HepG2 (cell line): ENCODE data around the gene SRRM2. TPM values are rescaled to one million over a fixed set of nuclear protein-coding genes. Genes with fewer than 3 reads are reported as not detected.

Source experiments
- ATAC-seq: fragments of 200-7000 bp; cut with Tn5 transposase; 3 replicates; pipeline ENCODE4 v1.9.1; 2020; ENCODE audit warnings: mild to moderate bottlenecking, moderate library complexity
- BruUV-seq: library from RNA; stranded (reverse); fragments of 400-500 nt; replicated peaks from 2 replicates; lab custom pipeline; 2021; lab: Mats Ljungman, UMichigan
- CTCF ChIA-PET: fragments of 300-600 bp; formaldehyde crosslinking; extraction: SDS; loops from one replicate; lab custom pipeline; 2021; ENCODE audit warnings: low total read pairs, inconsistent platforms, low intra/inter-chr PET ratio; lab: Yijun Ruan, JAX
- POLR2A ChIA-PET: fragments of 350-600 bp; sonication (Branson Sonifier 250); formaldehyde crosslinking; loops from one replicate; lab custom pipeline; 2020; ENCODE audit warnings: antibody characterized with exemption, inconsistent platforms; lab: Yijun Ruan, JAX
- DNase-seq: peaks from one replicate; pipeline ENCODE4 v3.0.0-alpha.2; 2015; ENCODE audit warnings: low spot score
- FAIRE-seq: peaks from 3 replicates; lab custom pipeline; 2011; peaks lifted over from hg19 to GRCh38; lab: Jason Lieb, UNC
- H2AFZ ChIP-seq: one replicate; pipeline ENCODE4 v1.6.1; 2011; ENCODE audit warnings: low read length, inconsistent platforms
- H3K27ac ChIP-seq: fragments of 300-600 bp; 3 replicates; pipeline ENCODE4 v1.8.0; 2011; ENCODE audit warnings: mixed run types, mild to moderate bottlenecking, mixed read lengths, low read length, inconsistent platforms; ENCODE audit not compliant: insufficient read depth; ENCODE audit errors: extremely low read length
- H3K27me3 ChIP-seq, 2 experiments: fragments of 200-600 bp in 1 of 2; 2 replicates in 1 of 2; 3 replicates in 1 of 2; pipeline versions ENCODE4 v1.6.0 to v1.8.0; 2011; ENCODE audit warnings: low read length in 2 of 2, mild to moderate bottlenecking in 2 of 2, moderate library complexity in 2 of 2, inconsistent platforms in 1 of 2; ENCODE audit not compliant: insufficient read depth in 2 of 2, control insufficient read depth in 1 of 2
- H3K36me3 ChIP-seq, 2 experiments: fragments of 200-600 bp in 1 of 2; replicated peaks in 1 of 2; 2 replicates in 1 of 2; 3 replicates in 1 of 2; pipeline versions ENCODE4 v1.5.1 to v1.8.0; 2011; ENCODE audit warnings: low read length in 2 of 2, inconsistent platforms in 1 of 2; ENCODE audit not compliant: insufficient read depth in 2 of 2, control insufficient read depth in 1 of 2
- H3K4me1 ChIP-seq: 2 replicates; pipeline ENCODE4 v1.5.1; 2012; ENCODE audit warnings: low read length, inconsistent platforms; ENCODE audit not compliant: insufficient read depth
- H3K4me2 ChIP-seq: 2 replicates; pipeline ENCODE4 v1.6.0; 2011; ENCODE audit warnings: low read depth, low read length, inconsistent platforms
- H3K4me3 ChIP-seq, 3 experiments: fragments of 200-600 bp in 1 of 3; sonication (generic), shearing (Covaris generic) in 1 of 3; replicated peaks in 1 of 3; 2 replicates each; pipeline ENCODE4 v1.5.1; 2011 to 2016; ENCODE audit warnings: low read length in 3 of 3, inconsistent platforms in 2 of 3, low read depth in 2 of 3, mild to moderate bottlenecking in 2 of 3, control low read depth in 1 of 3, mixed read lengths in 1 of 3; ENCODE audit not compliant: insufficient read depth in 1 of 3
- H3K79me2 ChIP-seq: one replicate; pipeline ENCODE4 v1.6.1; 2011; ENCODE audit warnings: low read length, inconsistent platforms; ENCODE audit not compliant: insufficient read depth
- H3K9ac ChIP-seq: 2 replicates; pipeline ENCODE4 v1.6.0; 2011; ENCODE audit warnings: mild to moderate bottlenecking, low read depth, low read length, inconsistent platforms; ENCODE audit not compliant: insufficient read depth
- H3K9me3 ChIP-seq: 2 replicates; pipeline ENCODE4 v1.5.1; 2012; ENCODE audit warnings: mild to moderate bottlenecking, low read length
- H4K20me1 ChIP-seq: 2 replicates; pipeline ENCODE4 v1.6.0; 2011; ENCODE audit warnings: inconsistent platforms, mild to moderate bottlenecking, low read length, moderate library complexity; ENCODE audit not compliant: insufficient read depth
- ETV5 ChIP-seq: IDR thresholded peaks from 2 replicates; pipeline ENCODE4 v1.6.1; 2018; ENCODE audit warnings: missing biosample characterization, missing genetic modification reagents, inconsistent platforms, borderline replicate concordance
- MBNL3 ChIP-seq: fragments of 250-450 bp; sonication (Bioruptor Pico); conservative IDR thresholded peaks from 2 replicates; pipeline ENCODE4 v1.8.0; 2022; ENCODE audit warnings: mild to moderate bottlenecking, inconsistent platforms
- MYC ChIP-seq: sonication (generic); formaldehyde crosslinking; IDR thresholded peaks from 2 replicates; pipeline ENCODE4 v1.9.0; 2021; ENCODE audit warnings: missing genetic modification reagents, borderline replicate concordance
- NR3C1 ChIP-seq: sonication (generic); formaldehyde crosslinking; IDR thresholded peaks from 2 replicates; pipeline ENCODE4 v1.4.0; 2020; ENCODE audit warnings: missing genetic modification reagents
- RARA ChIP-seq: IDR thresholded peaks from 2 replicates; pipeline ENCODE4 v1.6.1; 2016; ENCODE audit warnings: missing genetic modification reagents, missing compliant biosample characterization
- STAG1 ChIP-seq: sonication (generic); formaldehyde crosslinking; IDR thresholded peaks from 2 replicates; pipeline ENCODE4 v1.4.0; 2020; ENCODE audit warnings: missing genetic modification reagents
- ZBTB33 ChIP-seq: sonication (generic); formaldehyde crosslinking; IDR thresholded peaks from 2 replicates; pipeline ENCODE4 v1.4.0; 2020; ENCODE audit warnings: missing genetic modification reagents
- ZNF337 ChIP-seq: sonication (generic); formaldehyde crosslinking; IDR thresholded peaks from 2 replicates; pipeline ENCODE4 v1.5.1; 2020; ENCODE audit warnings: missing genetic modification reagents, low read depth, mild to moderate bottlenecking, borderline replicate concordance
- ZNF547 ChIP-seq: sonication (generic); formaldehyde crosslinking; IDR thresholded peaks from 2 replicates; pipeline ENCODE4 v1.5.1; 2020; ENCODE audit warnings: mild to moderate bottlenecking, missing genetic modification reagents
- ZNF549 ChIP-seq: sonication (generic); formaldehyde crosslinking; IDR thresholded peaks from 2 replicates; pipeline ENCODE4 v1.5.0; 2020; ENCODE audit warnings: missing genetic modification reagents
- ZNF563 ChIP-seq: sonication (generic); formaldehyde crosslinking; IDR thresholded peaks from 2 replicates; pipeline ENCODE4 v1.8.0; 2022; ENCODE audit warnings: mild to moderate bottlenecking, moderate library complexity, missing genetic modification reagents
- ZNF777 ChIP-seq: sonication (generic); formaldehyde crosslinking; IDR thresholded peaks from 2 replicates; pipeline ENCODE4 v1.4.0; 2020; ENCODE audit warnings: missing genetic modification reagents
- ZSCAN22 ChIP-seq: sonication (generic); formaldehyde crosslinking; IDR thresholded peaks from 2 replicates; pipeline ENCODE4 v1.4.0; 2020; ENCODE audit warnings: mild to moderate bottlenecking, missing genetic modification reagents
- ZSCAN30 ChIP-seq: sonication (generic); formaldehyde crosslinking; IDR thresholded peaks from 2 replicates; pipeline ENCODE4 v1.5.0; 2020; ENCODE audit warnings: mild to moderate bottlenecking, missing genetic modification reagents
- WGBS: methylation state at CpG from one replicate; pipeline ENCODE4 v1.1.6; 2017; ENCODE audit warnings: low lambda C conversion rate; 5-methylcytosine and 5-hydroxymethylcytosine counted together
- in situ Hi-C: cut with HindIII; loops from 2 replicates; pipeline ENCODE4 v1.10.0; 2017; ENCODE audit warnings: low pct_unique_long_range_greater_than_20kb; ENCODE audit not compliant: extremely low pct_ligation_motif_present
- intact Hi-C: fragments of 100-400 bp; cut with micrococcal nuclease; formaldehyde crosslinking; loops from one replicate; pipeline ENCODE4 v1.10.0; 2022; ENCODE audit not compliant: unreplicated experiment
- polyA plus RNA-seq, 8 experiments: library from polyadenylated mRNA; depleted of rRNA in 3 of 8; stranded (reverse) in 7 of 8; unstranded in 1 of 8; fragments of >200 nt; fragmentation: Illumina TruSeq in 4 of 8; extraction: Trizol in 4 of 8; gene quantifications; 2 replicates each; pipeline versions ENCODE4 v1.2.1 to v1.2.3, GENCODE V29; 2011 to 2016; ENCODE audit warnings: low read depth in 4 of 8, missing spikeins in 1 of 8, mixed read lengths in 1 of 8; ENCODE audit not compliant: insufficient read depth in 1 of 8
- total RNA-seq, 5 experiments: library from RNA; depleted of rRNA; stranded (reverse); fragments of >200 nt; fragmentation: Illumina TruSeq; extraction: Trizol; gene quantifications; 2 replicates each; pipeline ENCODE4 v1.2.3, GENCODE V29; 2016; ENCODE audit warnings: low read depth in 1 of 5
- TF ChIP-seq, protein P1 (sequence below): IDR thresholded peaks from 2 replicates; pipeline ENCODE4 v1.6.1; 2016; ENCODE audit warnings: mild to moderate bottlenecking
- TF ChIP-seq, protein P2 (sequence below): sonication (generic); formaldehyde crosslinking; IDR thresholded peaks from 2 replicates; pipeline ENCODE4 v1.5.0; 2020; ENCODE audit warnings: mild to moderate bottlenecking, missing genetic modification reagents, moderate library complexity

Gene SRRM2
- total and polyA plus RNA-seq, 2 of the 13 experiments (the other 11 are each of a cell fraction or from before 2014, with no cell fraction given): 50.4 to 112 TPM

GRCh38 chr16:2785101-2785991, 32.9 kb downstream of the SRRM2 start:
- TF ChIP-seq, protein P1, sequence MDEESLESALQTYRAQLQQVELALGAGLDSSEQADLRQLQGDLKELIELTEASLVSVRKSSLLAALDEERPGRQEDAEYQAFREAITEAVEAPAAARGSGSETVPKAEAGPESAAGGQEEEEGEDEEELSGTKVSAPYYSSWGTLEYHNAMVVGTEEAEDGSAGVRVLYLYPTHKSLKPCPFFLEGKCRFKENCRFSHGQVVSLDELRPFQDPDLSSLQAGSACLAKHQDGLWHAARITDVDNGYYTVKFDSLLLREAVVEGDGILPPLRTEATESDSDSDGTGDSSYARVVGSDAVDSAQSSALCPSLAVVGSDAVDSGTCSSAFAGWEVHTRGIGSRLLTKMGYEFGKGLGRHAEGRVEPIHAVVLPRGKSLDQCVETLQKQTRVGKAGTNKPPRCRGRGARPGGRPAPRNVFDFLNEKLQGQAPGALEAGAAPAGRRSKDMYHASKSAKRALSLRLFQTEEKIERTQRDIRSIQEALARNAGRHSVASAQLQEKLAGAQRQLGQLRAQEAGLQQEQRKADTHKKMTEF (CRISPR knock-in tag): no peak
- no peak for TF ChIP-seq MBNL3 (CRISPR knock-in tag)
- no peak for TF ChIP-seq ZNF549 (CRISPR knock-in tag)
- no peak for TF ChIP-seq ZNF547
- no peak for TF ChIP-seq NR3C1
- no peak for TF ChIP-seq ZSCAN30 (CRISPR knock-in tag)
- TF ChIP-seq STAG1: peak; percentile 11; the same call in 1 of the 2 replicates
- TF ChIP-seq MYC: 0 out of 2 replicates have a peak, but pooled peaks have one; percentile 31
- TF ChIP-seq ZNF563 (CRISPR knock-in tag): no peak
- TF ChIP-seq ZNF777 (CRISPR knock-in tag): peak; percentile 11; the same call in 1 of the 2 replicates
- TF ChIP-seq ZBTB33: peak; percentile 98
- TF ChIP-seq RARA (CRISPR knock-in tag): no peak
- peak; percentile 84 for TF ChIP-seq ZSCAN22 (CRISPR knock-in tag)
- no peak for TF ChIP-seq ETV5 (CRISPR knock-in tag)
- no peak for TF ChIP-seq ZNF337
- TF ChIP-seq, protein P2, sequence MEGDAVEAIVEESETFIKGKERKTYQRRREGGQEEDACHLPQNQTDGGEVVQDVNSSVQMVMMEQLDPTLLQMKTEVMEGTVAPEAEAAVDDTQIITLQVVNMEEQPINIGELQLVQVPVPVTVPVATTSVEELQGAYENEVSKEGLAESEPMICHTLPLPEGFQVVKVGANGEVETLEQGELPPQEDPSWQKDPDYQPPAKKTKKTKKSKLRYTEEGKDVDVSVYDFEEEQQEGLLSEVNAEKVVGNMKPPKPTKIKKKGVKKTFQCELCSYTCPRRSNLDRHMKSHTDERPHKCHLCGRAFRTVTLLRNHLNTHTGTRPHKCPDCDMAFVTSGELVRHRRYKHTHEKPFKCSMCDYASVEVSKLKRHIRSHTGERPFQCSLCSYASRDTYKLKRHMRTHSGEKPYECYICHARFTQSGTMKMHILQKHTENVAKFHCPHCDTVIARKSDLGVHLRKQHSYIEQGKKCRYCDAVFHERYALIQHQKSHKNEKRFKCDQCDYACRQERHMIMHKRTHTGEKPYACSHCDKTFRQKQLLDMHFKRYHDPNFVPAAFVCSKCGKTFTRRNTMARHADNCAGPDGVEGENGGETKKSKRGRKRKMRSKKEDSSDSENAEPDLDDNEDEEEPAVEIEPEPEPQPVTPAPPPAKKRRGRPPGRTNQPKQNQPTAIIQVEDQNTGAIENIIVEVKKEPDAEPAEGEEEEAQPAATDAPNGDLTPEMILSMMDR (CRISPR knock-in tag): peak; percentile 53
- H4K20me1 ChIP-seq: no peaks in the 10 kb centered on the region
- H3K27me3 ChIP-seq: peaks cover 4 to 65% of the 10 kb centered on the region in 2 experiments; a peak in 4 of 5 replicates
- H3K4me3 ChIP-seq: peak overlapping the region in 1 of 3 experiments; percentile 19; a peak in 1 of 6 replicates
- peaks cover 18% of the 10 kb centered on the region for H3K4me1 ChIP-seq
- no peaks in the 10 kb centered on the region for H3K9me3 ChIP-seq
- H3K36me3 ChIP-seq: no peaks in the 10 kb centered on the region
- peak; percentile 9 for ATAC-seq
- CTCF ChIA-PET: no interaction called here
- BruUV-seq: no TSS peak
- H2AFZ ChIP-seq: no peak overlapping the region
- POLR2A ChIA-PET: no interaction called here
- DNase-seq: no peak
- H3K79me2 ChIP-seq: no peaks in the 10 kb centered on the region
- WGBS: 38% methylated on average over 20 of the region's 79 CpGs
- intact Hi-C loops: no loop called here
- H3K27ac ChIP-seq: no peak overlapping the region
- in situ Hi-C loops: loop anchor here (5.0 kb wide), 1 partner anchor 42 kb away; no protein-coding TSS in a partner anchor
- no peak for FAIRE-seq
- H3K9ac ChIP-seq: no peak overlapping the region
- H3K4me2 ChIP-seq: peak overlapping the region; percentile 42
